Stomach (tissue), 9 donors: ENCODE data around the gene CD28. TPM values are rescaled to one million over a fixed set of nuclear protein-coding genes. Genes with fewer than 3 reads are reported as not detected.

Experiments used
- DNase-seq, 2 donors: peaks; one replicate each; pipeline versions ENCODE4 v3.0.0 to v3.0.0-alpha.2; 2013 to 2019
- H3K27ac ChIP-seq, 5 donors: fragments of 200-600 bp in 4 of 5; sonication (generic) in 4 of 5; one replicate each; pipeline ENCODE4 v1.5.1; 2013 to 2019; ENCODE audit warnings: mild to moderate bottlenecking in 1 of 5, moderate library complexity in 1 of 5
- H3K27me3 ChIP-seq, 3 donors: fragments of 200-600 bp; sonication (generic); one replicate each; pipeline ENCODE4 v1.5.1; 2017 to 2019; ENCODE audit warnings: mixed run types in 1 of 3
- H3K36me3 ChIP-seq, 4 donors: fragments of 200-600 bp; sonication (generic); 1 replicate in 3 of 4; 2 replicates in 1 of 4; pipeline ENCODE4 v1.5.1; 2016 to 2019
- H3K4me1 ChIP-seq, 4 donors: fragments of 200-600 bp; sonication (generic); one replicate each; pipeline ENCODE4 v1.5.1; 2016 to 2019
- H3K4me3 ChIP-seq, 4 donors: fragments of 200-600 bp; sonication (generic) in 3 of 4; one replicate each; pipeline ENCODE4 v1.5.1; 2016 to 2019; ENCODE audit warnings: mild to moderate bottlenecking in 1 of 4
- H3K9me3 ChIP-seq, 4 donors: fragments of 200-600 bp; sonication (generic); one replicate each; pipeline ENCODE4 v1.5.1; 2016 to 2019
- EP300 ChIP-seq: sonication (generic); formaldehyde crosslinking; IDR thresholded peaks from one replicate; pipeline ENCODE4 v1.6.1; 2017; ENCODE audit warnings: antibody characterized with exemption
- POLR2A ChIP-seq, 4 donors: fragments of 450-650 bp; IDR thresholded peaks; one replicate each; pipeline ENCODE4 v1.6.1; 2016; ENCODE audit warnings: antibody characterized with exemption in 4 of 4, control low read depth in 2 of 4, mild to moderate bottlenecking in 1 of 4, moderate library complexity in 1 of 4
- POLR2AphosphoS5 ChIP-seq, 3 donors: sonication (generic); formaldehyde crosslinking; IDR thresholded peaks; one replicate each; pipeline ENCODE4 v1.6.1; 2016; ENCODE audit warnings: antibody characterized with exemption in 3 of 3
- WGBS, 5 donors: extraction: QIAGEN DNeasy Blood & Tissue Kit in 3 of 5; methylation state at CpG; one replicate each; pipeline versions ENCODE4 v1.1.5 to v1.1.7; 2013 to 2018; 5-methylcytosine and 5-hydroxymethylcytosine counted together
- intact Hi-C: fragments of 100-400 bp; cut with DNase I; formaldehyde crosslinking; loops from one replicate; pipeline ENCODE4 v1.15.1; 2023; ENCODE audit warnings: low total_unique reads
- polyA plus RNA-seq, 3 donors: library from polyadenylated mRNA; stranded (reverse); fragments of 200-250 nt; gene quantifications; one replicate each; pipeline ENCODE4 v1.2.3, GENCODE V29; 2013
- total RNA-seq, 5 donors: library from RNA; depleted of rRNA; stranded (reverse); fragments of >200 nt; gene quantifications; one replicate each; pipeline versions ENCODE4 v1.1.0 to v1.2.3, GENCODE V29; 2014 to 2016
- TF ChIP-seq, protein P1 (sequence below), 7 experiments: fragments of 450-650 bp in 4 of 7; fragments of 200-600 bp in 3 of 7; sonication (generic) in 3 of 7; IDR thresholded peaks; one replicate each; pipeline ENCODE4 v1.5.1; 2016 to 2019; ENCODE audit warnings: antibody characterized with exemption in 7 of 7, control low read depth in 2 of 7, mild to moderate bottlenecking in 1 of 7
- donor health status: healthy with polysubstance abuse.
- donor health status: Bipolar disorder and iron deficiency.
- donor health status: healthy.

The CD28 gene
- total and polyA plus RNA-seq, 8 donors, result 0.15 to 4.4 (median 0.27) TPM; not detected in 2

DNA sequence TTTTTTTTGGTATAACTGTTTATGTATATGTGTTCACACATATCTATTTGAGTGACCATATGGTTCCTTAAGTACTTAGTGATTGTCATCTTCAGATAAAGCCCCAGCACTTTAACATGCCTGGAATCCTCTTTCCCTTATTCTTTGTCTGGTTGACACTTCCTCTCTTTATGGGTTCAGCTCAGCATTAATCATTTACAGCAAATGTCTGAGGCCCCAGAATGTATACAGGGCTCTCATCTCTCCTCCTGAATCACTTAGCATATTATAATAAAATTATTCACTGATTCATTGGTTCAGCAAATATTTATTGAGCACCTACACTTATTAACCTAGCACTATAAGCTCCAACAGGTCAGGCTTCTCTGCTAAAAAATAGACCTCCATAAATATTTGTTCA is 43.5 kb upstream of the CD28 start:
- intact Hi-C loops, result no loop called here
- Histone ChIP-seq H3K4me3 (no peak overlapping the region), H3K4me1 (peaks cover 0 to 5% (median 2%) of the 10 kb centered on the region in 4 donors), H3K36me3 (no peaks in the 10 kb centered on the region), H3K27me3 (no peaks in the 10 kb centered on the region), H3K27ac (no peak overlapping the region), H3K9me3 (no peaks in the 10 kb centered on the region)
- TF ChIP-seq POLR2AphosphoS5 (IDR thresholded peaks at IDR 0.05), result no peak
- TF ChIP-seq EP300, result no peak
- TF ChIP-seq, protein P1, sequence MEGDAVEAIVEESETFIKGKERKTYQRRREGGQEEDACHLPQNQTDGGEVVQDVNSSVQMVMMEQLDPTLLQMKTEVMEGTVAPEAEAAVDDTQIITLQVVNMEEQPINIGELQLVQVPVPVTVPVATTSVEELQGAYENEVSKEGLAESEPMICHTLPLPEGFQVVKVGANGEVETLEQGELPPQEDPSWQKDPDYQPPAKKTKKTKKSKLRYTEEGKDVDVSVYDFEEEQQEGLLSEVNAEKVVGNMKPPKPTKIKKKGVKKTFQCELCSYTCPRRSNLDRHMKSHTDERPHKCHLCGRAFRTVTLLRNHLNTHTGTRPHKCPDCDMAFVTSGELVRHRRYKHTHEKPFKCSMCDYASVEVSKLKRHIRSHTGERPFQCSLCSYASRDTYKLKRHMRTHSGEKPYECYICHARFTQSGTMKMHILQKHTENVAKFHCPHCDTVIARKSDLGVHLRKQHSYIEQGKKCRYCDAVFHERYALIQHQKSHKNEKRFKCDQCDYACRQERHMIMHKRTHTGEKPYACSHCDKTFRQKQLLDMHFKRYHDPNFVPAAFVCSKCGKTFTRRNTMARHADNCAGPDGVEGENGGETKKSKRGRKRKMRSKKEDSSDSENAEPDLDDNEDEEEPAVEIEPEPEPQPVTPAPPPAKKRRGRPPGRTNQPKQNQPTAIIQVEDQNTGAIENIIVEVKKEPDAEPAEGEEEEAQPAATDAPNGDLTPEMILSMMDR (IDR thresholded peaks at IDR 0.05), result no peak
- no peak for TF ChIP-seq POLR2A (IDR thresholded peaks at IDR 0.05)
- DNase-seq, result no peak

DNA sequence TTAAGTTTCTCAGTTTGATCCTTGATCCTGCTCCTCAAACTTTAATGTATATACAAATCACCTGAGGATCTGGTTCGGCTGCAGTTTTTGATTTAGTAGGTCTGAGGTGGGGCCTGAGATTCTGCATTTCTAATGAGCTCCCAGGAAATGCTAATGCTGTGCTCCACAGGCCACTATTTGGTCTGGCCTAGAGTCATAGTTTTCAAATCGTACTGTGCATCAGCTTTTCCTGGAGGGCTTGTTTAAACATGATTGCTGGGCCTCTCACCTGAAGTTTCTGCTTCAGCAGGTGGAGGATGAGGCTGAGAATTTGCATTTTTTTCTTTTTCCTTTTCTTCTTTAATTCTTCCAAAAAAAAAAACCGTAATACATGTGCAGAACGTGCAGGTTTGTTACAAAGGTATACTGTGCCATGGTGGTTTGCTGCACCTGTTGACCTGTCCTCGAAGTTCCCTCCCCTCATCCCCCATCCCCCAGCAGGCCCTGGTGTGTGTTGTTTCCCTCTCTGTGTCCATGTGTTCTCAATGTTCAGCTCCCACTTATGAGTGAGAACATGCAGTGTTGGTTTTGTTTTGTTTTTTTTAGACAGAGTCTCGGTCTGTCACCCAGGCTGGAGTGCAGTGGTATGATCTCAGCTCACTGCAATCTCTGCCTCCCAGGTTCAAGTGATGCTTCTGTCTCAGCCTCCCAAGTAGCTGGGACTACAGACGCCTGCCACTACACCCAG is 42.2 kb upstream of the CD28 start:
- no peak for TF ChIP-seq POLR2A (IDR thresholded peaks at IDR 0.05)
- TF ChIP-seq, protein P1 (IDR thresholded peaks at IDR 0.05), result no peak
- Histone ChIP-seq H3K4me3 (no peak overlapping the region), H3K27ac (no peak overlapping the region), H3K9me3 (no peaks in the 10 kb centered on the region), H3K36me3 (no peaks in the 10 kb centered on the region), H3K4me1 (peaks cover 0 to 5% (median 2%) of the 10 kb centered on the region in 4 donors), H3K27me3 (no peaks in the 10 kb centered on the region)
- 62 to 85% (median 71%) methylated on average over 7 of the region's 7 CpGs for WGBS, 5 donors
- intact Hi-C loops, result no loop called here
- DNase-seq, result no peak

DNA sequence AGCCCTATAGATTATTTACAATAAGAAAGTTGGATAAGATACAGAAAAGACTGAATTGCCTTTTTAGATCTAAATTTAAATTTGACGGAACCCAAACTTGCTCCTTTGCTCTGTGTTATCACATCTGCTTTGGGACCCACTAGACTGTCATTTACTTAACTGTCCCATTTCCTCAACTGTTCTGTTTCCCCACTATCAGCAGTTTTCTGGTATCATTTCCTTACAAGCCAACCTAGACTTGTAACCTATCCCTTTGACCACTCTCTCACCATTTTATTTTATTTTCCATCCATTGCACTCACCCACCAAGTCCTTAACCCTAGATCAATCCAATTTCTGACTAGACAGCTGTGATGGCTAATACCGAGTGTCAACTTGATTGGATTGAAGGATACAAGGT is 38.6 kb upstream of the CD28 start:
- Histone ChIP-seq H3K27ac (no peak overlapping the region), H3K4me1 (peaks cover 0 to under 1% (median 0%) of the 10 kb centered on the region in 4 donors), H3K9me3 (no peaks in the 10 kb centered on the region), H3K4me3 (no peak overlapping the region), H3K36me3 (no peaks in the 10 kb centered on the region), H3K27me3 (no peaks in the 10 kb centered on the region)
- TF ChIP-seq, protein P1 (IDR thresholded peaks at IDR 0.05), result no peak
- TF ChIP-seq EP300 (no peak), POLR2A (IDR thresholded peaks at IDR 0.05) (no peak), POLR2AphosphoS5 (IDR thresholded peaks at IDR 0.05) (no peak)
- DNase-seq, result no peak
- intact Hi-C loops, result no loop called here
- whole genome bisulfite sequencing, 5 donors, result 87 to 94% (median 92%) methylated on average over 2 of the region's 2 CpGs

DNA sequence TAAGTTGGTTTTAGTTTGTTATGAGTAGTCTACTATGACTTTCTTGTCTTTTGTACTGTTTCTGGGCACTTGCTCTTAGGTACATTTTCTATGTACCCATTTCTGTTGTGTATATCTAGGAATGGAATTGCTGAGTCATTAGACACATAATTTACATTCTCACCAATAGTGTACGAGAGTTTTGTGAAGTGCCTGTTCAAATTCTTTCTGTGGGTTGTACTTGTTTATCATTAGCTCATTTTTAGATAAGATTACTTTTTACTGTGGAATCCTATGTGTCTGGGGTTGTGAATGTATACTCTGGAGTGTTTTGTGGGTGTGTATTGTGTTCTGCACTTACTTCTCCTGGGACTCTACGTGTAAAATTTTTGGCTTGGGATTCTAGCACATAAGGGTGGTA is 36.6 kb upstream of the CD28 start:
- TF ChIP-seq EP300 (no peak), POLR2AphosphoS5 (IDR thresholded peaks at IDR 0.05) (peak in 1 of 3 donors; percentile 23), POLR2A (IDR thresholded peaks at IDR 0.05) (no peak)
- TF ChIP-seq, protein P1 (IDR thresholded peaks at IDR 0.05), result no peak
- intact Hi-C loops, result no loop called here
- Histone ChIP-seq H3K9me3 (no peaks in the 10 kb centered on the region), H3K36me3 (no peaks in the 10 kb centered on the region), H3K4me3 (no peak overlapping the region), H3K27me3 (no peaks in the 10 kb centered on the region), H3K4me1 (no peaks in the 10 kb centered on the region), H3K27ac (peak overlapping the region in 1 of 5 donors; percentile 8)
- WGBS, 5 donors, result 23 to 50% (median 36%) methylated on average over 2 of the region's 2 CpGs
- no peak for DNase-seq
